ENCODE results near the gene HNRNPF. TPM values are rescaled to one million over a fixed set of nuclear protein-coding genes. Genes with fewer than 3 reads are reported as not detected.
"Not testable (repeated sequence)": the region's sequence is repeated elsewhere in the genome, so short reads cannot be mapped to it uniquely, and the experiment has no call there.

The HNRNPF gene
- total RNA-seq, 1 donor from 2014 or later: 163 TPM

GRCh38 chr10:43340101-43340500, 68.9 kb downstream of the HNRNPF start:
- Mint-ChIP-seq H3K27ac (no peak overlapping the region), H3K9me3 (no peaks in the 10 kb centered on the region), H3K36me3 (no peaks in the 10 kb centered on the region), H3K4me3 (no peak overlapping the region), H3K4me1 (peaks cover 4% of the 10 kb centered on the region), H3K27me3 (ENCODE audit: low read depth) (peaks cover 38% of the 10 kb centered on the region)
- DNase-seq (ENCODE audit: low spot score in 2 of 2, unreplicated experiment in 2 of 2): no peak
- no peak for TF ChIP-seq CTCF (IDR thresholded peaks at IDR 0.05; ENCODE audit: unreplicated experiment)

- Mint-ChIP-seq H3K4me1 (peaks cover 4% of the 10 kb centered on the region), H3K27ac (no peak overlapping the region), H3K4me3 (no peak overlapping the region), H3K36me3 (no peaks in the 10 kb centered on the region), H3K9me3 (no peaks in the 10 kb centered on the region), H3K27me3 (ENCODE audit: low read depth) (peaks cover 37% of the 10 kb centered on the region)
- TF ChIP-seq CTCF (IDR thresholded peaks at IDR 0.05; ENCODE audit: unreplicated experiment): no peak
- no peak for DNase-seq (ENCODE audit: low spot score in 2 of 2, unreplicated experiment in 2 of 2)
Observed at GRCh38 chr10:43339136-43339535, 69.8 kb downstream of the HNRNPF start.

GRCh38 chr10:43338117-43338516, 70.9 kb downstream of the HNRNPF start:
- no peak for TF ChIP-seq CTCF (IDR thresholded peaks at IDR 0.05; ENCODE audit: unreplicated experiment)
- no peak for DNase-seq (ENCODE audit: low spot score in 2 of 2, unreplicated experiment in 2 of 2)
- no peaks in the 10 kb centered on the region for H3K36me3 Mint-ChIP-seq
- peaks cover 36% of the 10 kb centered on the region for H3K27me3 Mint-ChIP-seq (ENCODE audit: low read depth)
- no peak overlapping the region for H3K4me3 Mint-ChIP-seq
- no peak overlapping the region for H3K27ac Mint-ChIP-seq
- peaks cover 4% of the 10 kb centered on the region for H3K4me1 Mint-ChIP-seq
- no peaks in the 10 kb centered on the region for H3K9me3 Mint-ChIP-seq

- DNase-seq (ENCODE audit: low spot score in 2 of 2, unreplicated experiment in 2 of 2); H3K36me3 Mint-ChIP-seq; H3K4me1 Mint-ChIP-seq; H3K4me3 Mint-ChIP-seq; H3K27ac Mint-ChIP-seq; H3K9me3 Mint-ChIP-seq: not testable (repeated sequence)
- peaks cover 36% of the 10 kb centered on the region for H3K27me3 Mint-ChIP-seq (ENCODE audit: low read depth)
Observed at GRCh38 chr10:43337536-43337935, 71.5 kb downstream of the HNRNPF start.

- peaks cover 4% of the 10 kb centered on the region for H3K4me1 Mint-ChIP-seq
- peaks cover 36% of the 10 kb centered on the region for H3K27me3 Mint-ChIP-seq (ENCODE audit: low read depth)
- no peak for DNase-seq (ENCODE audit: low spot score in 2 of 2, unreplicated experiment in 2 of 2)
- no peak overlapping the region for H3K27ac Mint-ChIP-seq
- no peak for TF ChIP-seq CTCF (IDR thresholded peaks at IDR 0.05; ENCODE audit: unreplicated experiment)
- no peaks in the 10 kb centered on the region for H3K9me3 Mint-ChIP-seq
- no peak overlapping the region for H3K4me3 Mint-ChIP-seq
- H3K36me3 Mint-ChIP-seq: no peaks in the 10 kb centered on the region
Observed at GRCh38 chr10:43336641-43337318, 72.2 kb downstream of the HNRNPF start.

GRCh38 chr10:43336061-43336460, 72.9 kb downstream of the HNRNPF start:
- Mint-ChIP-seq H3K27ac (no peak overlapping the region), H3K9me3 (no peaks in the 10 kb centered on the region), H3K4me1 (peaks cover 4% of the 10 kb centered on the region), H3K27me3 (ENCODE audit: low read depth) (peaks cover 33% of the 10 kb centered on the region), H3K36me3 (no peaks in the 10 kb centered on the region), H3K4me3 (no peak overlapping the region)
- no peak for DNase-seq (ENCODE audit: low spot score in 2 of 2, unreplicated experiment in 2 of 2)
- TF ChIP-seq CTCF (IDR thresholded peaks at IDR 0.05; ENCODE audit: unreplicated experiment): no peak

Other genes starting within 250 kb of the HNRNPF start
- gene RASGEF1A, start 142.1 kb downstream of the HNRNPF start, total RNA-seq: 1.5 to 1.6 TPM (median 1.5 TPM) in 3 replicates
- gene FXYD4, start 37.5 kb downstream of the HNRNPF start, total RNA-seq: not detected in 3 replicates
- 2.7 to 3.4 TPM (median 2.8 TPM) in 3 replicates for gene ZNF487, start 27.9 kb upstream of the HNRNPF start, total RNA-seq
- 8.9 to 9.5 TPM (median 9.2 TPM) in 3 replicates for gene ZNF239, start 165.4 kb upstream of the HNRNPF start, total RNA-seq
- 6.1 to 7.3 TPM (median 6.7 TPM) in 3 replicates for gene ZNF485, start 197.3 kb upstream of the HNRNPF start, total RNA-seq
- gene ZNF32, start 239.7 kb upstream of the HNRNPF start, total RNA-seq: 46.7 to 51.2 TPM (median 46.8 TPM) in 3 replicates